MM.1S (cell line): Measurements from ENCODE around the gene CFAP77.

Source experiments
- DNase-seq: peaks from one replicate; pipeline ENCODE4 v3.0.0-alpha.2; 2015
- H2AFZ ChIP-seq: fragments of 300-600 bp; sonication (generic); 2 replicates; pipeline ENCODE4 v1.6.0; 2016; ENCODE audit warnings: antibody characterized with exemption, low read length
- H3F3A ChIP-seq: fragments of 300-600 bp; sonication (generic); 2 replicates; pipeline ENCODE4 v1.6.1; 2016; ENCODE audit warnings: mild to moderate bottlenecking, antibody characterized with exemption, low read length, moderate library complexity, mixed read lengths; ENCODE audit not compliant: insufficient read depth
- H3K27ac ChIP-seq: fragments of 300-600 bp; sonication (generic); 2 replicates; pipeline ENCODE4 v1.5.1; 2016; ENCODE audit warnings: mild to moderate bottlenecking, low read length
- H3K27me3 ChIP-seq: fragments of 300-600 bp; sonication (generic); replicated peaks from 2 replicates; pipeline ENCODE4 v1.6.0; 2016; ENCODE audit warnings: low read length; ENCODE audit not compliant: insufficient read depth
- H3K36me3 ChIP-seq: fragments of 300-600 bp; sonication (generic); replicated peaks from 2 replicates; pipeline ENCODE4 v1.6.1; 2016; ENCODE audit warnings: mild to moderate bottlenecking, low read length, mixed read lengths; ENCODE audit not compliant: insufficient read depth
- H3K4me1 ChIP-seq: fragments of 300-600 bp; sonication (generic); 2 replicates; pipeline ENCODE4 v1.6.1; 2016; ENCODE audit warnings: low read length, mixed read lengths
- H3K4me2 ChIP-seq: fragments of 300-600 bp; sonication (generic); 2 replicates; pipeline ENCODE4 v1.6.0; 2016; ENCODE audit warnings: low read depth, low read length
- H3K4me3 ChIP-seq: fragments of 300-600 bp; sonication (generic); 2 replicates; pipeline ENCODE4 v1.5.1; 2016; ENCODE audit warnings: low read length, mixed read lengths
- H3K79me2 ChIP-seq: fragments of 300-600 bp; sonication (generic); 2 replicates; pipeline ENCODE4 v1.6.1; 2016; ENCODE audit warnings: mixed run types, low read length, mixed read lengths
- H3K9ac ChIP-seq: fragments of 300-600 bp; sonication (generic); 2 replicates; pipeline ENCODE4 v1.6.1; 2016; ENCODE audit warnings: low read length, mixed read lengths
- H3K9me2 ChIP-seq: fragments of 300-600 bp; sonication (generic); replicated peaks from 2 replicates; pipeline ENCODE4 v1.6.1; 2016; ENCODE audit warnings: mild to moderate bottlenecking, low read length, mixed read lengths; ENCODE audit not compliant: insufficient read depth
- H3K9me3 ChIP-seq: fragments of 300-600 bp; sonication (generic); replicated peaks from 2 replicates; pipeline ENCODE4 v1.6.1; 2016; ENCODE audit warnings: mild to moderate bottlenecking, low read length, mixed read lengths; ENCODE audit not compliant: insufficient read depth
- H4K20me1 ChIP-seq: fragments of 300-600 bp; sonication (generic); 2 replicates; pipeline ENCODE4 v1.6.1; 2016; ENCODE audit warnings: mild to moderate bottlenecking, low read length, moderate library complexity, mixed read lengths; ENCODE audit not compliant: insufficient read depth
- CTCF ChIP-seq: fragments of 300-600 bp; sonication (generic); IDR thresholded peaks from 2 replicates; pipeline ENCODE4 v1.5.1; 2016; ENCODE audit warnings: antibody characterized with exemption, low read length, mixed read lengths
- EZH2 ChIP-seq: fragments of 300-600 bp; sonication (generic); optimal IDR thresholded peaks from 2 replicates; pipeline ENCODE3; 2017; ENCODE audit warnings: low read depth, mild to moderate bottlenecking, antibody characterized with exemption, low read length, mixed read lengths
- EZH2phosphoT487 ChIP-seq: fragments of 300-600 bp; sonication (generic); IDR thresholded peaks from 2 replicates; pipeline ENCODE4 v1.6.1; 2018; ENCODE audit warnings: antibody characterized with exemption, low read length

Gene CFAP77

GRCh38 chr9:132487351-132487791 lies 77.4 kb downstream of the CFAP77 start:
- Histone ChIP-seq H3K9me3 (no peaks in the 10 kb centered on the region), H3K4me1 (no peaks in the 10 kb centered on the region), H4K20me1 (no peaks in the 10 kb centered on the region), H3K9me2 (no peaks in the 10 kb centered on the region), H3K9ac (no peak overlapping the region), H3K27me3 (peaks cover 92% of the 10 kb centered on the region), H3K4me2 (no peak overlapping the region), H3K79me2 (no peaks in the 10 kb centered on the region), H2AFZ (no peak overlapping the region), H3K27ac (no peak overlapping the region), H3K36me3 (no peaks in the 10 kb centered on the region), H3F3A (no peaks in the 10 kb centered on the region), H3K4me3 (no peak overlapping the region)
- no peak for DNase-seq
- TF ChIP-seq EZH2 (no peak), EZH2phosphoT487 (no peak), CTCF (no peak)

- no peak overlapping the region for H3K27ac ChIP-seq
These were observed 78.0 kb downstream of the CFAP77 start for GRCh38 chr9:132487980-132488535.

GRCh38 chr9:132488626-132489025 lies 78.6 kb downstream of the CFAP77 start:
- peaks cover 95% of the 10 kb centered on the region for H3K27me3 ChIP-seq
- no peak for DNase-seq
- no peaks in the 10 kb centered on the region for H3K9me2 ChIP-seq
- no peaks in the 10 kb centered on the region for H3K9me3 ChIP-seq
- no peaks in the 10 kb centered on the region for H3K4me1 ChIP-seq
- no peaks in the 10 kb centered on the region for H4K20me1 ChIP-seq
- no peak overlapping the region for H2AFZ ChIP-seq
- H3K4me3 ChIP-seq, result no peak overlapping the region
- H3K27ac ChIP-seq, result no peak overlapping the region
- H3K79me2 ChIP-seq, result no peaks in the 10 kb centered on the region
- H3K9ac ChIP-seq, result no peak overlapping the region
- H3F3A ChIP-seq, result no peaks in the 10 kb centered on the region
- no peak overlapping the region for H3K4me2 ChIP-seq
- TF ChIP-seq EZH2phosphoT487, result no peak
- TF ChIP-seq EZH2, result no peak
- H3K36me3 ChIP-seq, result no peaks in the 10 kb centered on the region

More at GRCh38 chr9:132487980-132488535, 78.0 kb downstream of the CFAP77 start:
- no peak overlapping the region for H3K4me2 ChIP-seq
- TF ChIP-seq CTCF, result no peak
- TF ChIP-seq EZH2, result no peak
- TF ChIP-seq EZH2phosphoT487, result no peak
- no peaks in the 10 kb centered on the region for H3K9me2 ChIP-seq
- no peaks in the 10 kb centered on the region for H3F3A ChIP-seq
- no peaks in the 10 kb centered on the region for H3K79me2 ChIP-seq
- H3K4me1 ChIP-seq, result no peaks in the 10 kb centered on the region
- no peaks in the 10 kb centered on the region for H3K9me3 ChIP-seq
- no peak overlapping the region for H3K4me3 ChIP-seq
- no peak overlapping the region for H3K9ac ChIP-seq
- H3K27me3 ChIP-seq, result peaks cover 95% of the 10 kb centered on the region
- DNase-seq, result no peak
- H3K36me3 ChIP-seq, result no peaks in the 10 kb centered on the region
- no peaks in the 10 kb centered on the region for H4K20me1 ChIP-seq
- H2AFZ ChIP-seq, result no peak overlapping the region

GRCh38 chr9:132489536-132489935 lies 79.5 kb downstream of the CFAP77 start:
- Histone ChIP-seq H4K20me1 (no peaks in the 10 kb centered on the region), H3K4me1 (no peaks in the 10 kb centered on the region), H2AFZ (no peak overlapping the region), H3F3A (no peaks in the 10 kb centered on the region), H3K27ac (no peak overlapping the region), H3K4me2 (no peak overlapping the region), H3K36me3 (no peaks in the 10 kb centered on the region), H3K9ac (no peak overlapping the region), H3K79me2 (no peaks in the 10 kb centered on the region), H3K4me3 (no peak overlapping the region), H3K27me3 (peaks cover 95% of the 10 kb centered on the region), H3K9me2 (no peaks in the 10 kb centered on the region), H3K9me3 (no peaks in the 10 kb centered on the region)
- DNase-seq, result no peak
- no peak for TF ChIP-seq CTCF
- TF ChIP-seq EZH2, result no peak
- no peak for TF ChIP-seq EZH2phosphoT487
